ENCODE measurements around the gene IKZF3. TPM values are rescaled to one million over a fixed set of nuclear protein-coding genes. Genes with fewer than 3 reads are reported as not detected.

Gene IKZF3
- total and polyA plus RNA-seq, 5 donors, result 0.14 to 1.3 (median 0.50) TPM

GRCh38 chr17:39793301-39793872 is 70.7 kb downstream of the IKZF3 start:
- DNase-seq (no peak), ATAC-seq (no peak)
- no peak overlapping the region for H3K27ac ChIP-seq (ENCODE audit: low read length)
- no peaks in the 10 kb centered on the region for H3K27me3 ChIP-seq (ENCODE audit: control insufficient read depth, insufficient read depth)
- no peaks in the 10 kb centered on the region for H3K9me3 ChIP-seq (ENCODE audit: control insufficient read depth, low read length)
- intact Hi-C loops (cut with DNase I), result no loop called here
- H3K4me1 ChIP-seq (ENCODE audit: control insufficient read depth, insufficient read depth, low read length), result no peaks in the 10 kb centered on the region
- 49% methylated on average over 3 of the region's 3 CpGs for WGBS
- H3K4me3 ChIP-seq (ENCODE audit: low read length), result no peak overlapping the region

GRCh38 chr17:39792526-39793221 is 71.4 kb downstream of the IKZF3 start:
- no peak overlapping the region for H3K4me3 ChIP-seq (ENCODE audit: low read length)
- no peak for DNase-seq

GRCh38 chr17:39791111-39791992 is 72.8 kb downstream of the IKZF3 start:
- Histone ChIP-seq H3K9me3 (ENCODE audit: control insufficient read depth, low read length) (no peaks in the 10 kb centered on the region), H3K27me3 (ENCODE audit: control insufficient read depth, insufficient read depth) (no peaks in the 10 kb centered on the region), H3K4me3 (ENCODE audit: low read length) (no peak overlapping the region), H3K27ac (ENCODE audit: low read length) (no peak overlapping the region), H3K4me1 (ENCODE audit: control insufficient read depth, insufficient read depth, low read length) (no peaks in the 10 kb centered on the region)
- DNase-seq, result no peak
- intact Hi-C loops (cut with DNase I), result no loop called here
- no peak for ATAC-seq
- 45% methylated on average over 6 of the region's 6 CpGs for WGBS

More at GRCh38 chr17:39792526-39793221, 71.4 kb downstream of the IKZF3 start:
- 84% methylated on average over 10 of the region's 10 CpGs for WGBS
- H3K27me3 ChIP-seq (ENCODE audit: control insufficient read depth, insufficient read depth), result no peaks in the 10 kb centered on the region
- ATAC-seq, result no peak
- no peaks in the 10 kb centered on the region for H3K4me1 ChIP-seq (ENCODE audit: control insufficient read depth, insufficient read depth, low read length)
- H3K27ac ChIP-seq (ENCODE audit: low read length), result no peak overlapping the region
- intact Hi-C loops (cut with DNase I), result no loop called here
- no peaks in the 10 kb centered on the region for H3K9me3 ChIP-seq (ENCODE audit: control insufficient read depth, low read length)

GRCh38 chr17:39787743-39788484 is 76.2 kb downstream of the IKZF3 start:
- DNase-seq, result no peak
- intact Hi-C loops (cut with DNase I), result no loop called here
- H3K4me1 ChIP-seq (ENCODE audit: control insufficient read depth, insufficient read depth, low read length), result no peaks in the 10 kb centered on the region
- H3K9me3 ChIP-seq (ENCODE audit: control insufficient read depth, low read length), result no peaks in the 10 kb centered on the region
- no peak overlapping the region for H3K4me3 ChIP-seq (ENCODE audit: low read length)
- no peak overlapping the region for H3K27ac ChIP-seq (ENCODE audit: low read length)
- no peak for ATAC-seq
- WGBS, result 81% methylated on average over 8 of the region's 8 CpGs
- H3K27me3 ChIP-seq (ENCODE audit: control insufficient read depth, insufficient read depth), result no peaks in the 10 kb centered on the region

GRCh38 chr17:39787041-39787440 is 77.1 kb downstream of the IKZF3 start:
- no peak for ATAC-seq
- H3K27me3 ChIP-seq (ENCODE audit: control insufficient read depth, insufficient read depth), result no peaks in the 10 kb centered on the region
- intact Hi-C loops (cut with DNase I), result no loop called here

GRCh38 chr17:39782980-39783379 is 81.1 kb downstream of the IKZF3 start:
- DNase-seq (no peak), ATAC-seq (peak in 1 of 2 donors; percentile 43)
- H3K9me3 ChIP-seq (ENCODE audit: control insufficient read depth, low read length), result no peaks in the 10 kb centered on the region
- no peak overlapping the region for H3K27ac ChIP-seq (ENCODE audit: low read length)
- H3K4me1 ChIP-seq (ENCODE audit: control insufficient read depth, insufficient read depth, low read length), result peaks cover 1% of the 10 kb centered on the region
- 86% methylated on average over 1 of the region's 1 CpG for WGBS
- no peaks in the 10 kb centered on the region for H3K27me3 ChIP-seq (ENCODE audit: control insufficient read depth, insufficient read depth)
- H3K4me3 ChIP-seq (ENCODE audit: low read length), result no peak overlapping the region
- intact Hi-C loops (cut with DNase I), result no loop called here

More at GRCh38 chr17:39787041-39787440, 77.1 kb downstream of the IKZF3 start:
- Histone ChIP-seq H3K27ac (ENCODE audit: low read length) (no peak overlapping the region), H3K4me3 (ENCODE audit: low read length) (no peak overlapping the region), H3K9me3 (ENCODE audit: control insufficient read depth, low read length) (no peaks in the 10 kb centered on the region), H3K4me1 (ENCODE audit: control insufficient read depth, insufficient read depth, low read length) (peaks cover 1% of the 10 kb centered on the region)
- no peak for DNase-seq

- ATAC-seq, result peak; percentile 75 to 95
- 5% methylated on average over 4 of the region's 4 CpGs for WGBS
- Histone ChIP-seq H3K4me1 (ENCODE audit: control insufficient read depth, insufficient read depth, low read length) (peaks cover 1% of the 10 kb centered on the region), H3K27ac (ENCODE audit: low read length) (no peak overlapping the region), H3K27me3 (ENCODE audit: control insufficient read depth, insufficient read depth) (no peaks in the 10 kb centered on the region), H3K4me3 (ENCODE audit: low read length) (no peak overlapping the region), H3K9me3 (ENCODE audit: control insufficient read depth, low read length) (no peaks in the 10 kb centered on the region)
- no peak for DNase-seq
- intact Hi-C loops (cut with DNase I), result no loop called here
Measured at GRCh38 chr17:39782481-39782880, 81.6 kb downstream of the IKZF3 start.

GRCh38 chr17:39781861-39782213 is 82.3 kb downstream of the IKZF3 start:
- WGBS, result 46% methylated on average over 2 of the region's 2 CpGs
- Histone ChIP-seq H3K4me3 (ENCODE audit: low read length) (no peak overlapping the region), H3K9me3 (ENCODE audit: control insufficient read depth, low read length) (no peaks in the 10 kb centered on the region), H3K27ac (ENCODE audit: low read length) (no peak overlapping the region), H3K4me1 (ENCODE audit: control insufficient read depth, insufficient read depth, low read length) (peaks cover 1% of the 10 kb centered on the region), H3K27me3 (ENCODE audit: control insufficient read depth, insufficient read depth) (no peaks in the 10 kb centered on the region)
- peak in 1 of 2 donors; percentile 57 for ATAC-seq
- DNase-seq, result no peak
- intact Hi-C loops (cut with DNase I), result no loop called here

GRCh38 chr17:39781031-39781860 is 82.9 kb downstream of the IKZF3 start:
- ATAC-seq (peak in 1 of 2 donors; percentile 58), DNase-seq (no peak)
- H3K4me3 ChIP-seq (ENCODE audit: low read length), result no peak overlapping the region
- no peak overlapping the region for H3K27ac ChIP-seq (ENCODE audit: low read length)
- intact Hi-C loops (cut with DNase I), result no loop called here
- 47% methylated on average over 6 of the region's 6 CpGs for WGBS
- no peaks in the 10 kb centered on the region for H3K27me3 ChIP-seq (ENCODE audit: control insufficient read depth, insufficient read depth)
- H3K4me1 ChIP-seq (ENCODE audit: control insufficient read depth, insufficient read depth, low read length), result peaks cover 1% of the 10 kb centered on the region
- H3K9me3 ChIP-seq (ENCODE audit: control insufficient read depth, low read length), result no peaks in the 10 kb centered on the region

All from right cardiac atrium (tissue), 5 donors.